Activated B cell treated with CpG ODN at 0.5 μM for 24 hours (primary cell): Measurements from ENCODE around the gene DPY30. TPM values are rescaled to one million over a fixed set of nuclear protein-coding genes. Genes with fewer than 3 reads are reported as not detected.

Source experiments
- ATAC-seq: fragments of 200-7000 bp; cut with Tn5 transposase; one replicate; pipeline ENCODE4 v1.10.0; 2021; ENCODE audit warnings: low read depth, mild to moderate bottlenecking, moderate library complexity
- CTCF ChIA-PET: fragments of 350-600 bp; sonication (Branson Sonifier 250); formaldehyde crosslinking; loops from one replicate; lab custom pipeline; 2021; ENCODE audit warnings: antibody characterized with exemption; lab: Charles Lee
- POLR2A ChIA-PET: fragments of 350-600 bp; sonication (Branson Sonifier 250); formaldehyde crosslinking; loops from one replicate; lab custom pipeline; 2021; ENCODE audit warnings: antibody characterized with exemption; lab: Charles Lee
- DNase-seq: peaks from one replicate; pipeline ENCODE4 v3.0.0; 2022
- H3K27ac Mint-ChIP-seq: one replicate; pipeline ENCODE4 v1.8.0; 2020; ENCODE audit warnings: mixed read lengths
- H3K27me3 Mint-ChIP-seq: one replicate; pipeline ENCODE4 v1.8.0; 2021; ENCODE audit warnings: mixed read lengths
- H3K36me3 Mint-ChIP-seq: one replicate; pipeline ENCODE4 v1.8.0; 2021; ENCODE audit warnings: low read depth, mixed read lengths
- H3K4me1 Mint-ChIP-seq: one replicate; pipeline ENCODE4 v1.8.0; 2021; ENCODE audit warnings: mixed read lengths
- H3K4me3 Mint-ChIP-seq: one replicate; pipeline ENCODE4 v1.8.0; 2020; ENCODE audit warnings: mild to moderate bottlenecking, mixed read lengths
- H3K9me3 Mint-ChIP-seq: one replicate; pipeline ENCODE4 v1.8.0; 2020; ENCODE audit warnings: mixed read lengths
- intact Hi-C: fragments of 100-400 bp; cut with micrococcal nuclease; formaldehyde crosslinking; loops from one replicate; pipeline ENCODE4 v1.15.1; 2024
- total RNA-seq: library from RNA; stranded (reverse); gene quantifications from 2 replicates; pipeline ENCODE4 v1.2.3, GENCODE V29; 2022
- TF ChIP-seq, protein P1 (sequence below): fragments of 200-600 bp; IDR thresholded peaks from one replicate; pipeline ENCODE4 v1.8.0; 2022; ENCODE audit warnings: antibody characterized with exemption, mild to moderate bottlenecking

The DPY30 gene
- total RNA-seq, 1 donor from 2014 or later = 36.2 TPM

GRCh38 chr2:31992025-31992579, 47.5 kb downstream of the DPY30 start:
- Mint-ChIP-seq H3K27ac (no peak overlapping the region), H3K9me3 (no peaks in the 10 kb centered on the region), H3K4me1 (peaks cover 43% of the 10 kb centered on the region), H3K4me3 (no peak overlapping the region), H3K36me3 (peaks cover 9% of the 10 kb centered on the region), H3K27me3 (no peaks in the 10 kb centered on the region)
- ChIA-PET POLR2A (no interaction called here), CTCF (no interaction called here)
- intact Hi-C loops = loop anchor here (5.0 kb wide), 1 partner anchor 35 kb away; no protein-coding TSS in a partner anchor
- no peak for DNase-seq
- TF ChIP-seq, protein P1, sequence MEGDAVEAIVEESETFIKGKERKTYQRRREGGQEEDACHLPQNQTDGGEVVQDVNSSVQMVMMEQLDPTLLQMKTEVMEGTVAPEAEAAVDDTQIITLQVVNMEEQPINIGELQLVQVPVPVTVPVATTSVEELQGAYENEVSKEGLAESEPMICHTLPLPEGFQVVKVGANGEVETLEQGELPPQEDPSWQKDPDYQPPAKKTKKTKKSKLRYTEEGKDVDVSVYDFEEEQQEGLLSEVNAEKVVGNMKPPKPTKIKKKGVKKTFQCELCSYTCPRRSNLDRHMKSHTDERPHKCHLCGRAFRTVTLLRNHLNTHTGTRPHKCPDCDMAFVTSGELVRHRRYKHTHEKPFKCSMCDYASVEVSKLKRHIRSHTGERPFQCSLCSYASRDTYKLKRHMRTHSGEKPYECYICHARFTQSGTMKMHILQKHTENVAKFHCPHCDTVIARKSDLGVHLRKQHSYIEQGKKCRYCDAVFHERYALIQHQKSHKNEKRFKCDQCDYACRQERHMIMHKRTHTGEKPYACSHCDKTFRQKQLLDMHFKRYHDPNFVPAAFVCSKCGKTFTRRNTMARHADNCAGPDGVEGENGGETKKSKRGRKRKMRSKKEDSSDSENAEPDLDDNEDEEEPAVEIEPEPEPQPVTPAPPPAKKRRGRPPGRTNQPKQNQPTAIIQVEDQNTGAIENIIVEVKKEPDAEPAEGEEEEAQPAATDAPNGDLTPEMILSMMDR = no peak
- no peak for ATAC-seq

DNA sequence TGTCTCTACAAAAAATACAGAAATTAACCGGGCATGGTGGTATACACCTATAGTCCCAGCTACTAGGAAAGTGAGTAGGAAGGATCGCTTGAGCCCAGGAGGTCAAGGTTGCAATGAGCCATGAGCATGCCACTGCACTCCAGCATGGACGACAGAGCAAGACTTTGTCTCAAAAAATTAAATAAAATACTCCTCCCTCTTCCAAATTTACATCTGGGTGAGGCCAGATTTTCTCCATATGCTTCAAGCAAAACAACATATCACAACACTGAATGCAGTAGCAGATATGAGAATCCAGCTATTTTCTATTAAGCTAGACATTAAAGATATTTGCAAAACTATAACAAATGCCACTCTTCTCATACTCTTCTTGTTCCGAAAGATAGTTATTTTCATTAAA, 49.7 kb downstream of the DPY30 start:
- Mint-ChIP-seq H3K4me3 (no peak overlapping the region), H3K27me3 (no peaks in the 10 kb centered on the region)
- POLR2A ChIA-PET = interaction anchor here (0.7 kb wide), 1 partner anchor 19 kb away, joined by 3 read pairs; no protein-coding TSS in a partner anchor

GRCh38 chr2:31987454-31988220, 52.0 kb downstream of the DPY30 start:
- CTCF ChIA-PET = no interaction called here
- Mint-ChIP-seq H3K4me3 (no peak overlapping the region), H3K27me3 (no peaks in the 10 kb centered on the region), H3K4me1 (peaks cover 23% of the 10 kb centered on the region), H3K27ac (no peak overlapping the region), H3K9me3 (no peaks in the 10 kb centered on the region), H3K36me3 (peaks cover 15% of the 10 kb centered on the region)
- TF ChIP-seq, protein P1 = no peak
- intact Hi-C loops = no loop called here
- DNase-seq (no peak), ATAC-seq (no peak)
- POLR2A ChIA-PET = no interaction called here

More for the DNA sequence above, 49.7 kb downstream of the DPY30 start:
- intact Hi-C loops = loop anchor here (2.0 to 5.0 kb wide), 2 partner anchors 19 to 33 kb away; no protein-coding TSS in a partner anchor
- no peak for DNase-seq
- H3K27ac Mint-ChIP-seq = no peak overlapping the region
- no peaks in the 10 kb centered on the region for H3K9me3 Mint-ChIP-seq
- CTCF ChIA-PET = interaction anchor here (1.1 kb wide), 1 partner anchor 19 kb away, joined by 3 read pairs; no protein-coding TSS in a partner anchor
- H3K36me3 Mint-ChIP-seq = peaks cover 7% of the 10 kb centered on the region
- ATAC-seq = no peak
- H3K4me1 Mint-ChIP-seq = peaks cover 30% of the 10 kb centered on the region
- TF ChIP-seq, protein P1 = no peak

DNA sequence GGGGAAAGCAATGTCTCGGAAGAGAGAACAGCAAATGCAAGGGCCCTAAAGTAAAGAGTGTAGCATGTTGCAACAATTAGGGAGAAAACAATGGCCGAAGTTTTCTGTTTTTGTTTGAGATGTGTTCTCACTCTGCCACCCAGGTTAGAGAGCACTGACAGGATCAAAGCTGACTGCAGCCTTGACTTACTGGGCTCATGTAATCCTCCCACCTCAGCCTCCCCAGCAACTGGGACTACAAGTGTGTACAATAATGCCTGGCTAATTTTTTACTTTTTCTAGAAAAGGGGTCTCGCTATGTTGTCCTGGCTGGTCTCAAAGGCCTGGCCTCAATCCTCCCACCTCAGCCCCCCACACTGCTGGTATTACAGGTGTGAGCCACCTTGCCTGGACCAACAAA, 52.7 kb downstream of the DPY30 start:
- H3K36me3 Mint-ChIP-seq = peaks cover 13% of the 10 kb centered on the region
- TF ChIP-seq, protein P1 = no peak
- ATAC-seq (no peak), DNase-seq (no peak)
- H3K4me1 Mint-ChIP-seq = peaks cover 20% of the 10 kb centered on the region
- H3K4me3 Mint-ChIP-seq = no peak overlapping the region
- intact Hi-C loops = no loop called here
- no peaks in the 10 kb centered on the region for H3K27me3 Mint-ChIP-seq
- POLR2A ChIA-PET = no interaction called here
- no peaks in the 10 kb centered on the region for H3K9me3 Mint-ChIP-seq
- no peak overlapping the region for H3K27ac Mint-ChIP-seq
- CTCF ChIA-PET = no interaction called here

DNA sequence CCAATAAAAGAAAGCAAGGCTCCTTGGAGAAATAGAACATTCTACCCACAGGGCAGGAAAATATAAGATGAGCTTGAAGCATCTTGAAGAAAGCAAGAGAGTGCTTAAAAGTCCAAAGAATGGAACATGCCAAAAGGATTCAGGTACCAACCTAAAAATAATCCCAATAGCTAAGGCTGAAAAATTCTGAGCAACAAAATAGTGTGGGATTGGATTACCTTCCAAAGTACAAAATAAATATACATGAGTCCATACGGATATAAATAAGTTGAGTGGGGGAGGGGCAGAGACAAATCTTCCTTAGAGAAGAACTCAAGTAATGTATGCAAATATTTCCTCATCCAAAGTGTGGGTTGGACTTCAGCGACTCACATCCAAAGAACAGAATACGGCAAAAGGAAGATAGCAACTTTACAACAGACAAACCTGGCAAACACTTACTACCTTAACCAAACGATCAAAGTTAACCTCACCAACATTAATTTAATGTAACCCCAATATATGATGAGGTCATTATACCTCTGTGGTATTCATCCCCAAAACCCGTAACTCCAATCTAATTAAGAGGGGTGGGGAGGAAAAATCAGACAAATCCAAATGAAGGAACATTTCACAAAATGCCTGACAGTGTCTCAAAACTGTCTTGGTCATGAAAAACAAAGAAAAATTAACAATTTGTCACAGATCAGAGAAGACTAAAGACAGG, 55.7 kb downstream of the DPY30 start:
- Mint-ChIP-seq H3K36me3 (peaks cover 11% of the 10 kb centered on the region), H3K27ac (no peak overlapping the region), H3K4me3 (no peak overlapping the region), H3K9me3 (no peaks in the 10 kb centered on the region), H3K4me1 (peaks cover 36% of the 10 kb centered on the region), H3K27me3 (no peaks in the 10 kb centered on the region)
- POLR2A ChIA-PET = no interaction called here
- DNase-seq = no peak
- CTCF ChIA-PET = no interaction called here
- TF ChIP-seq, protein P1 = no peak
- no peak for ATAC-seq
- intact Hi-C loops = no loop called here
